GM18502 (cell line): ENCODE results near the gene CIZ1.
"Not testable (repeated sequence)": the region's sequence is repeated elsewhere in the genome, so short reads cannot be mapped to it uniquely, and the experiment has no call there.

Experiments used
- ATAC-seq: cut with Tn5 transposase; IDR thresholded peaks from one replicate; pipeline ENCODE4 v1.9.1; 2021; ENCODE audit warnings: mild to moderate bottlenecking; ENCODE audit not compliant: unreplicated experiment, poor library complexity

Gene CIZ1

GRCh38 chr9:128192601-128193371 lies 1.4 kb upstream of the CIZ1 start:
- ATAC-seq, result peak; percentile 65

- peak; percentile 23 for ATAC-seq
Observed at GRCh38 chr9:128190516-128191405, 611 bp downstream of the CIZ1 start.

GRCh38 chr9:128190013-128190412 lies 1.4 kb downstream of the CIZ1 start:
- no peak for ATAC-seq

GRCh38 chr9:128188209-128188608 lies 3.2 kb downstream of the CIZ1 start:
- ATAC-seq, result no peak

GRCh38 chr9:128187361-128187760 lies 4.0 kb downstream of the CIZ1 start:
- ATAC-seq, result no peak

GRCh38 chr9:128185979-128186965 lies 5.1 kb downstream of the CIZ1 start:
- ATAC-seq, result no peak

- ATAC-seq, result no peak
Observed at GRCh38 chr9:128182893-128183588, 8.3 kb downstream of the CIZ1 start.

- ATAC-seq, result not testable (repeated sequence)
Observed at GRCh38 chr9:128181480-128181879, 9.9 kb downstream of the CIZ1 start.

GRCh38 chr9:128180447-128180846 lies 10.9 kb downstream of the CIZ1 start:
- no peak for ATAC-seq

GRCh38 chr9:128180001-128180400 lies 11.4 kb downstream of the CIZ1 start:
- ATAC-seq, result no peak

- no peak for ATAC-seq
Observed at GRCh38 chr9:128178806-128179431, 12.5 kb downstream of the CIZ1 start.

- ATAC-seq, result no peak
Observed at GRCh38 chr9:128175726-128176125, 15.6 kb downstream of the CIZ1 start.

GRCh38 chr9:128175102-128175563 lies 16.2 kb downstream of the CIZ1 start:
- no peak for ATAC-seq

GRCh38 chr9:128174062-128174461 lies 17.3 kb downstream of the CIZ1 start:
- ATAC-seq, result no peak

- ATAC-seq, result no peak
Observed at GRCh38 chr9:128169925-128170324, 21.4 kb downstream of the CIZ1 start.

- no peak for ATAC-seq
Observed at GRCh38 chr9:128169492-128169891, 21.9 kb downstream of the CIZ1 start.

GRCh38 chr9:128168731-128169308 lies 22.6 kb downstream of the CIZ1 start:
- ATAC-seq, result no peak

GRCh38 chr9:128167209-128167608 lies 24.2 kb downstream of the CIZ1 start:
- ATAC-seq, result no peak

GRCh38 chr9:128166169-128166568 lies 25.2 kb downstream of the CIZ1 start:
- ATAC-seq, result no peak
